Natural killer cell (primary cell): ENCODE measurements around the gene ROBO1. TPM values are rescaled to one million over a fixed set of nuclear protein-coding genes. Genes with fewer than 3 reads are reported as not detected.

Experiments used
- ATAC-seq, 3 donors: fragments of 150-1000 bp in 2 of 3; fragments of 200-7000 bp in 1 of 3; cut with Tn5 transposase; 1 replicate in 1 of 3; 2 replicates in 2 of 3; pipeline ENCODE4 v1.10.0; 2021; ENCODE audit warnings: mild to moderate bottlenecking in 2 of 3, moderate library complexity in 2 of 3
- DNase-seq, 2 donors: peaks; one replicate each; pipeline versions ENCODE4 v3.0.0 to v3.0.0-alpha.2; 2013 to 2021; ENCODE audit warnings: mixed read lengths in 1 of 2
- H3K27ac ChIP-seq: one replicate; pipeline ENCODE4 v1.5.1; 2013; ENCODE audit warnings: mild to moderate bottlenecking, low read length
- H3K27me3 ChIP-seq: one replicate; pipeline ENCODE4 v1.6.1; 2013; ENCODE audit warnings: low read length; ENCODE audit not compliant: control insufficient read depth, insufficient read depth
- H3K36me3 ChIP-seq: one replicate; pipeline ENCODE4 v1.6.1; 2013; ENCODE audit warnings: low read length; ENCODE audit not compliant: control insufficient read depth, insufficient read depth
- H3K4me1 ChIP-seq: one replicate; pipeline ENCODE4 v1.6.1; 2013; ENCODE audit warnings: low read length; ENCODE audit not compliant: control insufficient read depth, insufficient read depth
- H3K4me3 ChIP-seq: one replicate; pipeline ENCODE4 v1.5.1; 2013; ENCODE audit warnings: low read length
- H3K9me3 ChIP-seq: one replicate; pipeline ENCODE4 v1.6.1; 2013; ENCODE audit warnings: low read length; ENCODE audit not compliant: control insufficient read depth, insufficient read depth
- H3K27ac Mint-ChIP-seq, 2 donors: one replicate each; pipeline ENCODE4 v1.8.0; 2022; ENCODE audit warnings: mild to moderate bottlenecking in 2 of 2, mixed read lengths in 2 of 2, moderate library complexity in 1 of 2
- H3K27me3 Mint-ChIP-seq, 2 donors: one replicate each; pipeline ENCODE4 v1.8.0; 2022; ENCODE audit warnings: low read depth in 2 of 2, mixed read lengths in 2 of 2
- H3K36me3 Mint-ChIP-seq: one replicate; pipeline ENCODE4 v1.8.0; 2022; ENCODE audit warnings: mixed read lengths
- H3K4me1 Mint-ChIP-seq, 2 donors: one replicate each; pipeline ENCODE4 v1.8.0; 2022; ENCODE audit warnings: mixed read lengths in 2 of 2
- H3K4me3 Mint-ChIP-seq: one replicate; pipeline ENCODE4 v1.8.0; 2022; ENCODE audit warnings: mild to moderate bottlenecking, moderate library complexity, mixed read lengths
- H3K9me3 Mint-ChIP-seq, 2 donors: one replicate each; pipeline ENCODE4 v1.8.0; 2022; ENCODE audit warnings: mixed read lengths in 2 of 2
- WGBS: methylation state at CpG from one replicate; pipeline ENCODE4 v1.1.7; 2013; ENCODE audit warnings: missing lambda C conversion rate; ENCODE audit not compliant: insufficient coverage; 5-methylcytosine and 5-hydroxymethylcytosine counted together
- intact Hi-C: fragments of 100-400 bp; cut with micrococcal nuclease; formaldehyde crosslinking; loops from one replicate; pipeline ENCODE4 v1.14.2; 2022
- total RNA-seq, 4 donors: library from RNA; stranded (reverse); fragments of 120-200 nt in 1 of 4; gene quantifications; one replicate each; pipeline versions ENCODE4 v1.2.3 to v1.2.4, GENCODE V29; 2013 to 2022
- TF ChIP-seq, protein P1 (sequence below): fragments of 200-600 bp; IDR thresholded peaks from one replicate; pipeline ENCODE4 v1.8.0; 2022; ENCODE audit warnings: antibody characterized with exemption

Gene ROBO1
- total RNA-seq, 3 donors from 2014 or later (not counting 1 experiment from before 2014, with no cell fraction given): 0.07 TPM; not detected in 2

DNA sequence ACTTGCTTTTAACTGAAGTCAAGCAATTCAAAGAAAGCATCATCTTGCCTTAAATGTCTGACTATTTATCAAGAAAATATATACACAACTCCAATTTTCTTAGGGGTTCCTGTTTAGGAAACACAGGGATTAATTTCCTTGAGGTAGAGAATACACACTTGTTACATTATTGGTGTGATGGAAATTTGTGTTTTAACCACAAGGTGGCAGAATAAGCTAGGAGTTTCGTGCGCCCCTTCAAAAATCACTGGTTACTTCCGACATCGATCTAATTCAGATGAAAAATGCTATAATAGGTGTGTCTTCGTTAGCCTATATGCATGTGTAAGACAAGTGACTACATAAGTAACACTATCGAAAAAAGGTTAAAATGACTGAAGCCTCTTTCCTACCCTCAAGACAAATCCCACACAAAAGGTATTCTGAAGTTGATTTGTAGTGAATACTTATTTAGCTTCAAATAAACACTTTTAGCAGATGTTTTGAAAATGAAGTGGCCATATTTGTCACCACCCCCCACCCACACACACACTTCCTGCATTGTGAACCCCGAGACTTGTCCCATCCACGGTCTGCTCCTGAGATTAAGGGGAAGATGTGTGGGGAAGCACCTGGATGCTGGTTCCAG, 246.5 kb downstream of the ROBO1 start:
- Mint-ChIP-seq H3K27me3 (no peaks in the 10 kb centered on the region), H3K4me3 (no peak overlapping the region), H3K4me1 (no peaks in the 10 kb centered on the region), H3K27ac (no peak overlapping the region), H3K36me3 (no peaks in the 10 kb centered on the region), H3K9me3 (peaks cover under 1 to 7% of the 10 kb centered on the region in 2 donors)
- Histone ChIP-seq H3K27me3 (no peaks in the 10 kb centered on the region), H3K36me3 (no peaks in the 10 kb centered on the region), H3K27ac (no peak overlapping the region), H3K4me1 (no peaks in the 10 kb centered on the region), H3K4me3 (no peak overlapping the region), H3K9me3 (no peaks in the 10 kb centered on the region)
- TF ChIP-seq, protein P1, sequence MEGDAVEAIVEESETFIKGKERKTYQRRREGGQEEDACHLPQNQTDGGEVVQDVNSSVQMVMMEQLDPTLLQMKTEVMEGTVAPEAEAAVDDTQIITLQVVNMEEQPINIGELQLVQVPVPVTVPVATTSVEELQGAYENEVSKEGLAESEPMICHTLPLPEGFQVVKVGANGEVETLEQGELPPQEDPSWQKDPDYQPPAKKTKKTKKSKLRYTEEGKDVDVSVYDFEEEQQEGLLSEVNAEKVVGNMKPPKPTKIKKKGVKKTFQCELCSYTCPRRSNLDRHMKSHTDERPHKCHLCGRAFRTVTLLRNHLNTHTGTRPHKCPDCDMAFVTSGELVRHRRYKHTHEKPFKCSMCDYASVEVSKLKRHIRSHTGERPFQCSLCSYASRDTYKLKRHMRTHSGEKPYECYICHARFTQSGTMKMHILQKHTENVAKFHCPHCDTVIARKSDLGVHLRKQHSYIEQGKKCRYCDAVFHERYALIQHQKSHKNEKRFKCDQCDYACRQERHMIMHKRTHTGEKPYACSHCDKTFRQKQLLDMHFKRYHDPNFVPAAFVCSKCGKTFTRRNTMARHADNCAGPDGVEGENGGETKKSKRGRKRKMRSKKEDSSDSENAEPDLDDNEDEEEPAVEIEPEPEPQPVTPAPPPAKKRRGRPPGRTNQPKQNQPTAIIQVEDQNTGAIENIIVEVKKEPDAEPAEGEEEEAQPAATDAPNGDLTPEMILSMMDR: no peak
- no peak for ATAC-seq
- intact Hi-C loops: no loop called here
- WGBS: 6% methylated on average over 5 of the region's 8 CpGs
- no peak for DNase-seq

DNA sequence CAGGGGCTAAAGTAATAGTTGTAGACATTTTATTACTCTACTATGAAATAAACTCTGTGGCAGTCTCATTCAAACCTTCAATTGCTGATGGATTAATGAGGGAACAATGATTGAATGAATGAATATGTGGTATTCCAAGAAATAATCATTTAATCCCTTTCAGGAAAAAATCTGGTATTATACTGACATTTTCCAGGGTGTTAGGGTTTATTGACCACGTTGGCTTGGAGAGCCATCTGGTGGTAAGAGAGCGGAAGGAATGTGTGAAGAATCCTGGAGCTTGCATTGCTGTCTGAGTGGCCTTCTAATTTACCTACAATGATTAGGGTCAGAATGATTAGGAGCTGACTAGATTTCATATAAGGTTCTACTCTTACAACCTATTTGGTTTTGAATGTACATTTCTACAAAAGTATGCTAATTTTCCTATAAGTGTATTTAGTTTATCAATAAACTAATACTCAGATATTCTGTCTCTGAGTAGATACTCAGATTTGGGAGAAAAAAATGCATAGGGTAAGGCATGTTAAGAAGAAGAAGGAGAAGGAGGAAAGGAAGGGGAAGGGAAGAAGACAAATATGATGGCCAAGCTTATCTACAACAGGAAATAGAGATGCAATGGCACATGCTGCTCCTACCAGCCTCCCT, 249.9 kb downstream of the ROBO1 start:
- no peaks in the 10 kb centered on the region for H3K27me3 ChIP-seq
- no peak for ATAC-seq
- no peaks in the 10 kb centered on the region for H3K9me3 ChIP-seq
- no peaks in the 10 kb centered on the region for H3K4me1 ChIP-seq
- no peaks in the 10 kb centered on the region for H3K36me3 ChIP-seq
- WGBS: 44% methylated on average over 2 of the region's 2 CpGs
- no peak for DNase-seq
- Mint-ChIP-seq H3K4me3 (no peak overlapping the region), H3K36me3 (no peaks in the 10 kb centered on the region), H3K4me1 (no peaks in the 10 kb centered on the region), H3K27me3 (no peaks in the 10 kb centered on the region), H3K9me3 (peaks cover 2 to 11% of the 10 kb centered on the region in 2 donors), H3K27ac (no peak overlapping the region)
- H3K4me3 ChIP-seq: no peak overlapping the region
- no peak overlapping the region for H3K27ac ChIP-seq
- TF ChIP-seq, protein P1: no peak
- intact Hi-C loops: no loop called here

DNA sequence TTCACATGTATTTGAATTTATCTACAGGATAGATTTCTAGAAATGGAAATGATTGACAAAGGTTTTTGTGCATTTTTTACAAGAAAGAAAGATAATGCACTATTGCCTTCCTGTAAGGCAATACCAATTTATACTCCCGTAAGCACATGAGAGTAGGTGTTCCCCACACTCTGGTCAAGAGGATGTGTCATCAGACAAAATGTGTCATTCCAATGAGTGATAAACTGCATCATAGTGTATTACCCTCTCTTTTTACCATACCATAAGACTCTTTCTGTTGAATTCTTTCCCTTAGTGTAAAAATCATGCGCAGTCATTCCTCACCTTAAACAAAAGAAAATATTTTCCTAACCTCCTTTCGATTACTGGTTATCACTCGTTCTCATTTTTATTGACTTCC, 251.0 kb downstream of the ROBO1 start:
- ATAC-seq: no peak
- no peak overlapping the region for H3K27ac ChIP-seq
- no peaks in the 10 kb centered on the region for H3K4me1 ChIP-seq
- Mint-ChIP-seq H3K27me3 (no peaks in the 10 kb centered on the region), H3K9me3 (peaks cover 2 to 11% of the 10 kb centered on the region in 2 donors), H3K27ac (no peak overlapping the region), H3K36me3 (no peaks in the 10 kb centered on the region), H3K4me1 (no peaks in the 10 kb centered on the region), H3K4me3 (no peak overlapping the region)
- TF ChIP-seq, protein P1: no peak
- DNase-seq: no peak
- no peak overlapping the region for H3K4me3 ChIP-seq
- intact Hi-C loops: no loop called here
- H3K27me3 ChIP-seq: no peaks in the 10 kb centered on the region
- WGBS: 78% methylated on average over 4 of the region's 4 CpGs
- H3K36me3 ChIP-seq: no peaks in the 10 kb centered on the region
- H3K9me3 ChIP-seq: no peaks in the 10 kb centered on the region
